Measurements from ENCODE around the gene AP1S3.
"Not testable (repeated sequence)": the region's sequence is repeated elsewhere in the genome, so short reads cannot be mapped to it uniquely, and the experiment has no call there.

Gene AP1S3

GRCh38 chr2:223800908-223801307, 36.5 kb downstream of the AP1S3 start:
- no peak for DNase-seq

DNA sequence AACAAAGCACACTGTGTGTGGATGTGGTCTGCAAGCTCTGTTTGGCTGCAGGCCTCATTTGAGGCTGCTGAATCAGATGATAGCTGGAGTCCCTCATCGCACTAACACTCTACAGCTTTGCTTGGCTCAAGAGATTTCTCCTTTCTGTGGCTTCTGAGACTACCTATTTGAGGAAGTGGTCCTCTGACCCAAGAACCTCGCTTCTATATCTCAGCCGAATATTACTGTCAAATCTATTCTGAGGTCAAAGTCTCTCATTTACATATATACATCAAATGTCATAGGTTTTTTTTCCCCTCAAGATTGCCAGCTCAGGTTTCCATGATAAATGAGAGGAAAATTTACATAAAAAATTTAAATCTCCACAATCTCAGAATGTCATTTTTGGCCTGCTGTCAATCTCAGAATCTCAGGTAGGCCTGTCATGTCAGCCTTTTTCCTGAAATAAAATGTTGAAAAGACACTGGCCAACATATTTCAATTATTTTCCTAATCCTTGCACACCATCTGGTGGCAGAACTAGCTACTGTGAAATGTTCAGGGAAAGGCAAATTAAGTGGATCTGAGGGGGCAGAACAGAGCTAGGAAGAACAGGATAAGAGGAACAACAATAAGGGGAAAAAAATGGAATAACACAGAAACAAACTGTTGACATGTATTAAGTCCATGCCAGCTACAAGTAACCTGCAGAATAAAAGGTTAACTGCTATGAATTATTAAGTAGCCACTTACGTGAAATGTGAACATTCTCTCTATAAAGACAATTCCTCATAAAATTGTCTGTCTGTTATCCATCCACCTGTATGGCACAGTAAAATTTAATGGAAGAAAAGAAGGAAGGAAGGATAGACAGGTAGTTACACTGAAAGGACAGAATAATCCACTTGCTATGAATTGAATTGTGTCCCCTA, 39.3 kb downstream of the AP1S3 start:
- peak; percentile 13 for DNase-seq

DNA sequence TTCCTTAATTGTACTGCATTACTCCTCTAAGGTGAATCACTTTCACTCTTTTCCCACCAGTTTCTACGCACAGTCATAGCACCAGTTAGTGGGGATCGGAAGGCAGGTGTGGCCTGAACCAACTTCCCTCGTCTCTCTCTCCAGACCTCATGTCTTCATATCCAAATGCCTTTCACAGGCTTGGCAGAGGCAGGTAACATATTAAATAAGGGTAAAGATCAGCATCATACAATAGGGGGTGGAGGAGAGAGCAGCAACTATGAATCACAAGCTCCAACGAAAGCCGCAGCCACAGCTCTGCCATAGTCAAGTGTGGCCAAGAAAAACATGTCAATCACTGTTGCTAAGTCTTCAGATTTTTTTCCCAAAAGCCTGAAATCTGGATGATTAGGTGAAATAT, 40.3 kb downstream of the AP1S3 start:
- DNase-seq, result no peak

GRCh38 chr2:223789423-223789822, 48.0 kb downstream of the AP1S3 start:
- no peak for DNase-seq

DNA sequence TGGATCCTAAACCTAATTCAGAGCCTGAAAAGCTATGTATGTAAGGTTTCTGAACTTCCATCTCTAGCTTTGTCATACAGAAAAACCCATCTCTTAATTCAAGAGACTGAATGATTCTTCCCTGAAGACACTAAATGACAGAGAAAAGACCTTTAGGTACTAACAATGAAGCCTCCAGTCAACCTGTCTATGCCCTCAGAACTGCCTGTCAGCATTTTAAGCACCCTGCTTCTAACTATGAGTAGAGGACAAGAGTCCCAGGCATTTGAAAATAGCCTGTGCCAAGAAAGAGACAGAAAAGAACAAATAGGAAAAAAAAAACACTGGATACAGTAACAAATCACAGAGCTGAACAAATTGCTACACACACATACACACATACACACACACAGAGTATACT, 48.6 kb downstream of the AP1S3 start:
- DNase-seq, result no peak

DNA sequence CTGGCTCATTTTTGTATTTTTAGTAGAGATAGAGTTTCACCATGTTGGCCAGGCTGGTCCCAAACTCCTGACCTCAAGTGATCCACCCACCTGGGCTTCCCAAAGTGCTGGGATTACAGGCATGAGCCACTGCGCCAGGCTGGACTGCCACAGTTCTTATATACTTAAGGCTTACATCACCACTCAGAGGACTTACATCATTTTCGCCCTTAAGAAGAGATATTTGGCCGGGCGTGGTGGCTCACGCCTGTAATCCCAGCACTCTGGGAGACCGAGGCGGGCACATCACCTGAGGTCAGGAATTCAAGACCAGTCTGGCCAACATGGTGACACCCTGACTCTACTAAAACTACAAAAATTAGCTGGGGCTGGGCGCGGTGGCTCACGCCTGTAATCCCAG, 49.3 kb downstream of the AP1S3 start:
- DNase-seq, result not testable (repeated sequence)

DNA sequence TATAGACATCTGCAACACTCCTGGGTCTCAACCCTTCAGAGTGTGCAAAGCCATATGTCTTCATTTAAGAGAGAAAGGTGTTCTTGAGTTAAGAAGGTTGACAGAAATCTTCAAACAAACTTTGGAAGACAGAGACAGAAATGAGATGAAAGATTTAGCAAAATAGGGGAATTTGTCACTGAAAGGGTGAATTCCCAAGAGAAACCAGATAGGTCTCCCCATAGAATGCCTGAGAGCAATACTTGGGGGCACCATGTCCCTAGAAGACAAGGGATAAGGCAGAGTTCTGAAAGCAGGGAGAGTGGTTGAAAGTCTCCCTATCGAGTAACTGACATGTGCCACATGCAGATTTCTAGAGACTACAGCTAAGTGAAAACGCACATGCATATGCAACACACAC, 50.0 kb downstream of the AP1S3 start:
- DNase-seq, result no peak

GRCh38 chr2:223786943-223787342, 50.4 kb downstream of the AP1S3 start:
- DNase-seq, result no peak

DNA sequence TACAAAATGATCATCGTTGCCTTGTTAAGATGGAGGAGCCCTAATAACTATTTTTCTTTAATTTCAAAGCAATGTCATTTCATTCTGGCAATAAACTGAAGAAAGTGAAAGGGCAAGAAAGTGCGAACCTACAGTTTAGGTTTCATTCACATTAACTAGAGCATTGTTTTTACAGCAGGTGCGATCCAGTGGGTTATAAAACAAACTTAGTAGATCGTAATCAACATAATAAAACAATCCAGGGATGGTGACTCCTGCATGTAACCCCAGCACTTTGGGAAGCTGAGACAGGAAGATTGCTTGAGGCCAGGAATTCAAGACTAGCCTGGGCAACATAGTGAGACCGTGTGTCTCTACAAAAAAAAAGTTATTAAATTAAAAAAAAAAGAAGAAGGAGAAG, 51.1 kb downstream of the AP1S3 start:
- DNase-seq, result no peak

- DNase-seq, result no peak
Observed at GRCh38 chr2:223784221-223784772, 53.1 kb downstream of the AP1S3 start.

DNA sequence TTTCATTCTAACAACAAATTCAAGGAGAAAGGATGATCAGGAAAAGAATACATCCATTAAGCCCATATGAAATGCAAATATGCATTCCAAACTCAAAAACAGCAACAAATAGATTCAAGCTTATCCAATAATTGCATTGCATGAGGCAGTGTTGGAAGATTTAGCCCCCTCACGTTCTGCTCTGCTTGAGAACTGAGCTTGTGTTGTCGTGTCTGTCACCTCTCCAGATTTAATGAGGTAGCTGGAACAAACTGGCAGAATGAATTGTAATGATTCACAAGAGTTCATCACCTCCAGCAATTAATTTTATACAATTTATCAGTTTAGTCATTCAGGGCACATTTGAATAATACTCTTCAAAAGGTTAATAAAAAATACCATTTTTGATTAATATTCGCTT, 54.8 kb downstream of the AP1S3 start:
- no peak for DNase-seq

DNA sequence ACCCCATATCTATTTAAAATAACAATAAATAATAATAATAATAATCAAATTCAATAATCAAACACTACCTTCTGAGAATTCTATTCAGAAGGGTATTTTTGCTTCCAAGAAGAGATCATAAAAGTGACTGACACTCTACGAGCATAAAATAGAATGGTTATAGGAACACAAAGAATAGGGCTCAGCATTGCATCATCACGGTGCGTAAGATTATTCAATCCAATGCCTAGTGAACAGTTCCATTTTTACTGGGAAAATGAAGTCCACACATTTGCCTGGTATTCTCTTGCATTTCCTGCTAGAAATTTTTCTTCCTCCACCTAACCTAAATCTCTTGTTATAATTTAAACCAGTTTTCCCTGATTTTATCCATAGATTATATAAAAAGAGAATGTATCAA, 55.8 kb downstream of the AP1S3 start:
- DNase-seq, result no peak

GRCh38 chr2:223779877-223780276, 57.5 kb downstream of the AP1S3 start:
- DNase-seq, result no peak

GRCh38 chr2:223774193-223774592, 63.2 kb downstream of the AP1S3 start:
- DNase-seq, result no peak

DNA sequence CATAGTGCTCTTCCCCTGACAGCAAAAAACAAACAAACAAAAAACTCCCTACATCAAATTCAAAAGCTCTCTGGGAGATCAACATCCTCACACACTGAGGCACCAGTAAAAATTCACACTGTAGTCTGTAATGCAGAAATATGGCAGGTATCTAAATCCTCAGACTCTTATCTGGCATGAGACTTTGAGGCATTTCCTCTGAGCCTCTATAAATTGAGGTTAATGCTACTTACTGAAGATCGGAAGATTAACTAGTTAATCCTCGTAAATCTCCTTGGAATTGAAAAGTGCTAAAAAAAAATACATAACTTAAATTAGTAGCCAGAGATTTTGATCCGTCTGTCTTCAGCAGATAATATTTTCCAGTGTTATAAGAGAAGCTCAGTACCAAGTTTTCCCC, 65.0 kb downstream of the AP1S3 start:
- DNase-seq, result no peak

DNA sequence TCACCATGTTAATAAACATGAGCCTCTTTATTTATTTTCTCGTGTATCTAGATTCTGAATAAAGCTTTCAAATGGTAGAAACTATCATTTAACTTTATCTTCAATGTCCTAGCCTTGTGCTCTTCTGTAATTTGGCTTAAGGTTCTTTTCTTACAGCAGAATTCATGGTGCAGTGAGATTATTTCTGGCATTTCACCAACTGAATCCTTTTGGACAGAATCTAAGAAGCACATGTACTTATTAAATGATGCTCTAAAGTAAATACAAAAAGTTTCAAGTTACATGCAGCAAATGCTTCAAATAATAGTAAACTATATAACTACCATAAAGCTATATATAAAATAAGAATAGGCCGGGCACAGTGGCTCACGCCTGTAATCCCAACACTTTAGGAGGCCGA, 65.9 kb downstream of the AP1S3 start:
- DNase-seq, result no peak

DNA sequence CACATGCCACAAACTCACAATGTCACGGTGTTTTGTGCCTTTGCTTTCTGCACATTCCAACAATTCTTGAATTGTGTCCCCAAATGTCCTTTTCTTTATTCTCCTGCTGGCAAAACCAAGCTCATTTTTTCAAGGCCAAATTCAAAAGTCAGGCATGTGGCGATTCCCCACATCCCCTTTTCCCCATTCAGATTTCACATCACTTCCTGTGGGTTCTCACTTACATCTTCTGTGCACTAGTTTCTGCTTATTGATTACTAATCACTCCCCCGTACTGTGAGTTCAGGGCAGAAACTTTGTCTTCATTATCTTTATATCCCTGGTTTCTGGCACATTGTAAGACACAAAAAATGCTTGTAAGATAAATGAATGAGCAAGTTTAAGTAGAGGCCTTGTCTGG, 69.2 kb downstream of the AP1S3 start:
- DNase-seq, result no peak

DNA sequence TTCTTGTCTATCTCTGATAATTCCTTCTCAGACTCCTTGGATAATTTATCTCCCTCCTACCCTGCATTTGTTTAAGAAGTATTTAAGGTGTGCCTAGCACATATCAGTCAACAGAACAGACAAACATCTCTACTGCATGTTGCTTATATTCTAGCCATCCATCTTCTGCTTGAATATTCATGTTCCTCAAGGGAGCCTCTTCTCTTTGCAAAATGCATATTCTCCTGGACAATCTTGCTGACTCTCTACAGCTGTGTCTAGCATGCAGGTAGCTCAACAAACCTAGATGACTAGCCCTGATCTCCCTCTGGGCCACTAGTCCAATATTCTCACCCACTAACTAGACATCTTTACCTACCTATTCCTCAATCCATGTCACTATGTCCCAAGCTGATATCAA, 70.0 kb downstream of the AP1S3 start:
- DNase-seq, result no peak

GRCh38 chr2:223765221-223765785, 72.1 kb downstream of the AP1S3 start:
- DNase-seq, result no peak

DNA sequence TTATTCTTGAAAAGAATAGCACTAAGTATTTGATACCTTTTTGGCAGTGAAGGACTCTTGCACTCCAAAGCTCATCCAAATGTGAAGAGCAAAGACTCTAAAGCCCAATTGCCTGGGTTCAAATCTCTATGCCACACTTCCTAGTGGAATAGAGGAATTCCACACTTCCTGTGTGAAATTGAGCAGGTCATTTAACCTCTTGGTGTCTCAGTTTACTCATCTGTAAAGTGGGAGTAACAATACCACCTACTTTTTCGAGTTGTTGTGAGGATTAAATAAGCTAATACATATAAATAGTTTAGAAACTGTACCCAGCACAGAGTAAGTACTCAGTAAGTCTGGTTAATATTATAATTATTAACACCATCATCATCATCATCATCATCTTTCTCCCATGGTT, 72.6 kb downstream of the AP1S3 start:
- DNase-seq, result no peak

DNA sequence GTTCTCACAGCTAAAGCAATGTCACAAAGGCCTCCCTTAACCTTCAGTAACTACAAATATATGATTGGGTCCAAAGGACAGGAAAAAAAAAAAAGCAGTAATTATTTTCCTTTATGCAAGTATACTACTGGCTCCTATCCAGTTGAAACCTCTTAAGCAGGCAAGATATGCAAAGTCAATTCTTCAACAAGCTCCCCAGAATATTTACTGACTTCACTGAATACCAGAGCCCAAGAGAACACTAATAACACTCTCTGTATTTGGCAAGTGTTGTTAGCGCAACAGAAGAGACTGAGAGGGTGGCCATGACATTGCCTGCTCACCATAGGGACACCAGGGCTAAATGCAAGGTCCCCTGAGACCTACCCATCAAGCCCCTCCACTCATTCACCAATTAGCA, 74.5 kb downstream of the AP1S3 start:
- no peak for DNase-seq

- DNase-seq, result not testable (repeated sequence)
Observed at GRCh38 chr2:223761746-223762145, 75.6 kb downstream of the AP1S3 start.

DNA sequence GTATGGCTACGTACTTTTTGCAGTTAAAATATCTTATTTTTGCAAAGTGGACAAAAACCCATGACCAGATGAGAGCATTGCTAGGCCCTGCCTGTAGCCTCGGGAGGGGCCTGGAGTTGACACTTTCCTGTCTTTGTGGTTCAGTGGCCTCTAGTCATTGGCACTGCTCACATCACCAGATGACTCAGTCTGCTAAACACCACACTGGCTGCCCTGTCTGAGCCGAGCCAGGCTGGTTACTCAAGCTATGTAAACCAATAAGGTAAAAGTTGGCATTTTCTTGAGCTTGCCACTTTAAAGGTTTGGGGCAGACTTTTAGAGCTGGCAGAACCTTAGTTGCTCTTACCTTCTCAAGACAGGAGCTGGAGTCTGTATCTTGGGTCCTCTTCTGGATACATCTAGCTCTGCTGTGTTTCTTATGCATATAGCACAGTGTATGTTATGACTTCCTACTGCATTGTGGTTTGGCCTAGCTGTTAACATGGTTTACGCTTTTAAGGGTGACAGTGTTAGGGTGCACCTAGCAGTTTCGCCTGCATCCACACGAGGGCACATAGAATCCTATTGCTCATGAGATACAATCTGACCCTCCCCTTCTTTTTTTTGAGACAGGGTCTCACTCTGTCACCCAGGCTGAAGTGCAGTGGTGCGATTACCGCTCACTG, 76.4 kb downstream of the AP1S3 start:
- no peak for DNase-seq
